ENCODE measurements around the gene ZNF506.
"Not testable (repeated sequence)": the region's sequence is repeated elsewhere in the genome, so short reads cannot be mapped to it uniquely, and the experiment has no call there.

GRCh38 chr19:19781791-19782190, 39.8 kb downstream of the ZNF506 start:
- TF ChIP-seq CTCF, POLR2A (IDR thresholded peaks at IDR 0.05): not testable (repeated sequence)

Measured in testis (tissue), 2 donors.